Bronchial smooth muscle cell (primary cell): ENCODE data around the gene GTPBP6. TPM values are rescaled to one million over a fixed set of nuclear protein-coding genes. Genes with fewer than 3 reads are reported as not detected.

Source experiments
- total RNA-seq: library from RNA; depleted of rRNA; stranded (reverse); fragments of >200 nt; gene quantifications from 2 replicates; pipeline ENCODE4 v1.2.1, GENCODE V29; 2014

The GTPBP6 gene, protein sequence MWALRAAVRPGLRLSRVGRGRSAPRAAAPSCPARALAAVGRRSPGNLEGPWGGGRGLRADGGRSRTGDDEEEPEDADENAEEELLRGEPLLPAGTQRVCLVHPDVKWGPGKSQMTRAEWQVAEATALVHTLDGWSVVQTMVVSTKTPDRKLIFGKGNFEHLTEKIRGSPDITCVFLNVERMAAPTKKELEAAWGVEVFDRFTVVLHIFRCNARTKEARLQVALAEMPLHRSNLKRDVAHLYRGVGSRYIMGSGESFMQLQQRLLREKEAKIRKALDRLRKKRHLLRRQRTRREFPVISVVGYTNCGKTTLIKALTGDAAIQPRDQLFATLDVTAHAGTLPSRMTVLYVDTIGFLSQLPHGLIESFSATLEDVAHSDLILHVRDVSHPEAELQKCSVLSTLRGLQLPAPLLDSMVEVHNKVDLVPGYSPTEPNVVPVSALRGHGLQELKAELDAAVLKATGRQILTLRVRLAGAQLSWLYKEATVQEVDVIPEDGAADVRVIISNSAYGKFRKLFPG
- 37.5 and 44.9 TPM in 2 replicates for total RNA-seq

GRCh38 chrX:318739-319578 lies at the start of gene GTPBP6:
TSS of gene GTPBP6 (minus strand) at chrX:318796. CDS start at chrX:318787, 9 bp downstream.

GRCh38 chrX:281166-281999 lies 37.2 kb downstream of the GTPBP6 start, which contains the start of gene PLCXD1:
TSS of gene PLCXD1 (plus strand) at chrX:281381. CDS start at chrX:284188, 2,807 bp downstream.

Other genes with a start within 250 kb of the GTPBP6 start
- gene PLCXD1, start 37.4 kb downstream of the GTPBP6 start, total RNA-seq, result 6.2 and 7.9 TPM in 2 replicates
- gene PPP2R3B, start 68.1 kb upstream of the GTPBP6 start, total RNA-seq, result 10.6 and 16.2 TPM in 2 replicates